Stimulated activated CD4-positive, alpha-beta T cell treated with anti-CD3 and anti-CD28 coated beads, Interleukin-2, amount 100 ng/mL, for 4 hours (primary cell): ENCODE results near the gene CD226.
"Not testable (repeated sequence)": the region's sequence is repeated elsewhere in the genome, so short reads cannot be mapped to it uniquely, and the experiment has no call there.

ENCODE experiments used
- DNase-seq: peaks from one replicate; pipeline ENCODE4 v3.0.0-alpha.2; 2020; ENCODE audit warnings: low read depth

Gene CD226

GRCh38 chr18:69956665-69957620, 9.3 kb upstream of the CD226 start:
- no peak for DNase-seq

GRCh38 chr18:69956057-69956456, 8.4 kb upstream of the CD226 start:
- no peak for DNase-seq

GRCh38 chr18:69954719-69955480, 7.2 kb upstream of the CD226 start:
- no peak for DNase-seq

GRCh38 chr18:69953191-69953590, 5.5 kb upstream of the CD226 start:
- DNase-seq = no peak

- DNase-seq = no peak
Measured at GRCh38 chr18:69951182-69951581, 3.5 kb upstream of the CD226 start.

GRCh38 chr18:69949538-69949936, 1.9 kb upstream of the CD226 start:
- no peak for DNase-seq

- no peak for DNase-seq
Measured at GRCh38 chr18:69948919-69949537, 1.4 kb upstream of the CD226 start.

- no peak for DNase-seq
Measured at GRCh38 chr18:69948256-69948655, 583 bp upstream of the CD226 start.

- DNase-seq = no peak
Measured at GRCh38 chr18:69946608-69947155, 991 bp downstream of the CD226 start.

- no peak for DNase-seq
Measured at GRCh38 chr18:69945220-69946114, 2.2 kb downstream of the CD226 start.

GRCh38 chr18:69944436-69944835, 3.2 kb downstream of the CD226 start:
- no peak for DNase-seq

- DNase-seq = no peak
Measured at GRCh38 chr18:69943021-69943420, 4.7 kb downstream of the CD226 start.

GRCh38 chr18:69941183-69941582, 6.5 kb downstream of the CD226 start:
- no peak for DNase-seq

- DNase-seq = not testable (repeated sequence)
Measured at GRCh38 chr18:69939812-69940211, 7.9 kb downstream of the CD226 start.

- no peak for DNase-seq
Measured at GRCh38 chr18:69936191-69936558, 11.5 kb downstream of the CD226 start.

GRCh38 chr18:69935319-69936190, 12.1 kb downstream of the CD226 start:
- peak; percentile 85 for DNase-seq

- DNase-seq = no peak
Measured at GRCh38 chr18:69934601-69935265, 12.9 kb downstream of the CD226 start.

- no peak for DNase-seq
Measured at GRCh38 chr18:69929041-69929774, 18.5 kb downstream of the CD226 start.

GRCh38 chr18:69916412-69916811, 31.3 kb downstream of the CD226 start:
- DNase-seq = no peak
